Endothelial cell of umbilical vein (primary cell): ENCODE results near the gene NAV3. TPM values are rescaled to one million over a fixed set of nuclear protein-coding genes. Genes with fewer than 3 reads are reported as not detected.

Experiments used
- BruUV-seq: library from RNA; stranded (reverse); fragments of 400-500 nt; replicated peaks from 2 replicates; lab custom pipeline; 2021; lab: Mats Ljungman, UMichigan
- CTCF ChIA-PET: fragments of 300-600, 350-600 bp; sonication (Branson Sonifier 250); formaldehyde crosslinking; loops from one replicate; lab custom pipeline; 2021; ENCODE audit warnings: antibody characterized with exemption, inconsistent platforms; lab: Charles Lee
- POLR2A ChIA-PET: fragments of 300-600, 350-600 bp; sonication (Branson Sonifier 250); formaldehyde crosslinking; loops from one replicate; lab custom pipeline; 2021; ENCODE audit warnings: antibody characterized with exemption, inconsistent platforms; lab: Charles Lee
- DNase-seq: peaks from one replicate; pipeline ENCODE4 v3.0.0-alpha.2; 2011; ENCODE audit warnings: low read depth, low spot score
- FAIRE-seq: peaks from 2 replicates; lab custom pipeline; 2011; peaks lifted over from hg19 to GRCh38; lab: Jason Lieb, UNC
- H2AFZ ChIP-seq: 2 replicates; pipeline ENCODE4 v1.6.0; 2012; ENCODE audit warnings: low read depth, low read length, control low read depth, inconsistent platforms
- H3K27ac ChIP-seq: 2 replicates; pipeline ENCODE4 v1.5.1; 2011; ENCODE audit warnings: low read depth, mild to moderate bottlenecking, control low read depth, low read length, moderate library complexity; ENCODE audit not compliant: insufficient read depth
- H3K27me3 ChIP-seq, 2 experiments: 2 replicates each; pipeline versions ENCODE4 v1.6.0 to v1.6.1; 2011; ENCODE audit warnings: low read length in 2 of 2, mixed read lengths in 1 of 2; ENCODE audit not compliant: control insufficient read depth in 2 of 2, insufficient read depth in 2 of 2
- H3K36me3 ChIP-seq, 2 experiments: 2 replicates in 1 of 2; 3 replicates in 1 of 2; pipeline ENCODE4 v1.5.1; 2011; ENCODE audit warnings: low read length in 2 of 2, mild to moderate bottlenecking in 1 of 2, moderate library complexity in 1 of 2; ENCODE audit not compliant: control insufficient read depth in 2 of 2, insufficient read depth in 2 of 2; ENCODE audit errors: extremely low read depth in 1 of 2
- H3K4me1 ChIP-seq: 3 replicates; pipeline ENCODE4 v1.5.1; 2011; ENCODE audit warnings: mild to moderate bottlenecking, low read length; ENCODE audit not compliant: control insufficient read depth, insufficient read depth; ENCODE audit errors: extremely low read depth
- H3K4me2 ChIP-seq: 2 replicates; pipeline ENCODE4 v1.6.1; 2011; ENCODE audit warnings: low read length, control low read depth, mixed read lengths; ENCODE audit not compliant: insufficient read depth
- H3K4me3 ChIP-seq, 3 experiments: fragments of 200-600 bp in 1 of 3; sonication (generic), shearing (Covaris generic) in 1 of 3; replicated peaks in 1 of 3; 2 replicates each; pipeline ENCODE4 v1.5.1; 2011 to 2016; ENCODE audit warnings: control low read depth in 3 of 3, low read length in 3 of 3, mild to moderate bottlenecking in 2 of 3, inconsistent platforms in 1 of 3, low read depth in 1 of 3, moderate library complexity in 1 of 3; ENCODE audit not compliant: insufficient read depth in 1 of 3
- H3K79me2 ChIP-seq: 2 replicates; pipeline ENCODE4 v1.6.0; 2012; ENCODE audit warnings: low read length, inconsistent platforms; ENCODE audit not compliant: control insufficient read depth, insufficient read depth
- H3K9ac ChIP-seq: replicated peaks from 2 replicates; pipeline ENCODE3; 2011; ENCODE audit warnings: low read length, control low read depth; ENCODE audit not compliant: insufficient read depth; ENCODE audit errors: extremely low read depth
- H3K9me1 ChIP-seq: replicated peaks from 3 replicates; pipeline ENCODE4 v1.6.0; 2011; ENCODE audit warnings: mild to moderate bottlenecking, low read length; ENCODE audit not compliant: control insufficient read depth, insufficient read depth; ENCODE audit errors: extremely low read depth
- H3K9me3 ChIP-seq: replicated peaks from 2 replicates; pipeline ENCODE4 v1.5.1; 2012; ENCODE audit warnings: low read length, inconsistent platforms; ENCODE audit not compliant: control insufficient read depth, insufficient read depth
- H4K20me1 ChIP-seq: replicated peaks from 2 replicates; pipeline ENCODE3; 2011; ENCODE audit warnings: mild to moderate bottlenecking, low read length; ENCODE audit not compliant: control insufficient read depth, insufficient read depth; ENCODE audit errors: extremely low read depth
- CTCF ChIP-seq, 2 donors: IDR thresholded peaks; 1 replicate in 1 of 2; 2 replicates in 1 of 2; pipeline ENCODE4 v1.5.1; 2011; ENCODE audit warnings: low read length in 2 of 2, mild to moderate bottlenecking in 2 of 2, moderate library complexity in 2 of 2, control low read depth in 1 of 2, inconsistent platforms in 1 of 2, low read depth in 1 of 2; ENCODE audit not compliant: insufficient read depth in 1 of 2; ENCODE audit errors: extremely low read depth in 1 of 2
- EZH2 ChIP-seq: IDR thresholded peaks from 2 replicates; pipeline ENCODE4 v1.6.1; 2012; ENCODE audit warnings: borderline replicate concordance, low read depth, mild to moderate bottlenecking, moderate library complexity, low read length, inconsistent platforms; ENCODE audit not compliant: severe bottlenecking
- FOS ChIP-seq: IDR thresholded peaks from 2 replicates; pipeline ENCODE4 v1.6.1; 2011; ENCODE audit warnings: mild to moderate bottlenecking, low read length, moderate library complexity, borderline replicate concordance; ENCODE audit not compliant: insufficient read depth
- GATA2 ChIP-seq: IDR thresholded peaks from 2 replicates; pipeline ENCODE4 v1.7.0; 2011; ENCODE audit warnings: low read depth, mild to moderate bottlenecking, moderate library complexity, mixed read lengths, low read length; ENCODE audit not compliant: insufficient read length, insufficient read depth
- JUN ChIP-seq: IDR thresholded peaks from 2 replicates; pipeline ENCODE4 v1.6.1; 2011; ENCODE audit warnings: borderline replicate concordance, low read depth; ENCODE audit not compliant: insufficient read length, insufficient read depth
- MAX ChIP-seq: IDR thresholded peaks from 2 replicates; pipeline ENCODE4 v1.6.1; 2011; ENCODE audit not compliant: insufficient read depth, insufficient read length
- MYC ChIP-seq: IDR thresholded peaks from one replicate; pipeline ENCODE4 v1.6.1; 2011; ENCODE audit warnings: mild to moderate bottlenecking, low read depth, low read length
- POLR2A ChIP-seq: IDR thresholded peaks from 2 replicates; pipeline ENCODE4 v1.6.1; 2012; ENCODE audit warnings: low read depth, mild to moderate bottlenecking, control low read depth, low read length
- POLR2AphosphoS5 ChIP-seq: IDR thresholded peaks from 2 replicates; pipeline ENCODE4 v1.6.1; 2012; ENCODE audit warnings: low read depth, mild to moderate bottlenecking, control low read depth, low read length, moderate library complexity; ENCODE audit not compliant: insufficient read depth
- dilution Hi-C: fragments of 300-500 bp; cut with MboI; formaldehyde crosslinking; loops from one replicate; pipeline ENCODE4 v1.15.0; 2019; ENCODE audit warnings: low sequenced_read_pairs; ENCODE audit not compliant: extremely low pct_ligation_motif_present
- intact Hi-C: fragments of 100-400 bp; cut with micrococcal nuclease; formaldehyde crosslinking; loops from one replicate; pipeline ENCODE4 v1.10.0; 2022
- polyA plus RNA-seq, 4 experiments: library from polyadenylated mRNA; depleted of rRNA in 3 of 4; stranded (reverse) in 3 of 4; unstranded in 1 of 4; fragments of >200 nt; gene quantifications; 2 replicates each; pipeline versions ENCODE4 v1.2.1 to v1.2.3, GENCODE V29; 2011 to 2012; ENCODE audit warnings: missing spikeins in 1 of 4
- total RNA-seq: library from RNA; stranded (reverse); gene quantifications from 2 replicates; pipeline ENCODE4 v1.2.3, GENCODE V29; 2021

The NAV3 gene
- total and polyA plus RNA-seq, 2 donors (not counting 3 experiments of a cell fraction or from before 2014, with no cell fraction given): 6.7 to 40.1 TPM

GRCh38 chr12:78002878-78003277 lies 172.2 kb downstream of the NAV3 start:
- no TSS peak for BruUV-seq
- no peak overlapping the region for H3K27ac ChIP-seq
- H3K27me3 ChIP-seq: no peaks in the 10 kb centered on the region
- TF ChIP-seq JUN (no peak), POLR2AphosphoS5 (no peak), MAX (no peak), GATA2 (no peak), POLR2A (no peak)
- no peaks in the 10 kb centered on the region for H4K20me1 ChIP-seq
- H3K36me3 ChIP-seq: peaks cover 0 to 9% of the 10 kb centered on the region in 2 experiments
- H2AFZ ChIP-seq: no peak overlapping the region
- H3K9me3 ChIP-seq: no peaks in the 10 kb centered on the region
- POLR2A ChIA-PET: no interaction called here
- dilution Hi-C loops: no loop called here
- no peak for FAIRE-seq
- intact Hi-C loops: no loop called here
- no peak overlapping the region for H3K4me3 ChIP-seq
- H3K79me2 ChIP-seq: peaks cover 31% of the 10 kb centered on the region
- no peak overlapping the region for H3K4me2 ChIP-seq
- DNase-seq: no peak
- H3K4me1 ChIP-seq: peaks cover 2% of the 10 kb centered on the region
- peaks cover 3% of the 10 kb centered on the region for H3K9me1 ChIP-seq
- no peak overlapping the region for H3K9ac ChIP-seq
- CTCF ChIA-PET: interaction anchor here (0.6 to 1.4 kb wide), 2 partner anchors 118 to 755 kb away, joined by 3 read pairs; no protein-coding TSS in a partner anchor

- Histone ChIP-seq H3K4me2 (no peak overlapping the region), H3K36me3 (peaks cover 0 to 4% of the 10 kb centered on the region in 2 experiments), H4K20me1 (no peaks in the 10 kb centered on the region), H3K4me1 (peaks cover 2% of the 10 kb centered on the region), H3K79me2 (peaks cover 40% of the 10 kb centered on the region), H3K4me3 (no peak overlapping the region), H3K9ac (no peak overlapping the region), H3K9me3 (no peaks in the 10 kb centered on the region), H3K27ac (no peak overlapping the region), H2AFZ (no peak overlapping the region), H3K9me1 (peaks cover 3% of the 10 kb centered on the region), H3K27me3 (no peaks in the 10 kb centered on the region)
- POLR2A ChIA-PET: no interaction called here
- FAIRE-seq (no peak), DNase-seq (no peak)
- BruUV-seq: no TSS peak
- dilution Hi-C loops (no loop called here), intact Hi-C loops (no loop called here)
- CTCF ChIA-PET: interaction anchor here (0.7 to 0.9 kb wide), 2 partner anchors 116 to 117 kb away, joined by 3 read pairs; no protein-coding TSS in a partner anchor
- no peak for TF ChIP-seq GATA2
- TF ChIP-seq CTCF (IDR thresholded peaks at IDR 0.05; ENCODE audit: extremely low read depth in 1 of 2, insufficient read depth in 1 of 2, low read depth in 1 of 2, low read length in 2 of 2): no peak
- TF ChIP-seq POLR2A: no peak
- TF ChIP-seq MYC: no peak
- no peak for TF ChIP-seq EZH2
- no peak for TF ChIP-seq JUN
- TF ChIP-seq MAX: no peak
- no peak for TF ChIP-seq POLR2AphosphoS5
- no peak for TF ChIP-seq FOS
These were observed 173.8 kb downstream of the NAV3 start for GRCh38 chr12:78004249-78005093.
